Aorta (tissue), 5 donors: ENCODE data around the gene TTF2. TPM values are rescaled to one million over a fixed set of nuclear protein-coding genes. Genes with fewer than 3 reads are reported as not detected.

Source experiments
- ATAC-seq: fragments of 200-7000 bp; cut with Tn5 transposase; one replicate; pipeline ENCODE4 v1.9.1; 2022; ENCODE audit warnings: moderate library complexity; ENCODE audit not compliant: low FRiP score
- DNase-seq, 2 donors: peaks; one replicate each; pipeline ENCODE4 v3.0.0-alpha.2; 2020
- H3K27ac ChIP-seq, 2 donors: one replicate each; pipeline ENCODE4 v1.5.1; 2013; ENCODE audit warnings: low read length in 2 of 2, mild to moderate bottlenecking in 2 of 2, moderate library complexity in 2 of 2, control low read depth in 1 of 2, inconsistent platforms in 1 of 2, low read depth in 1 of 2
- H3K27me3 ChIP-seq, 2 donors: one replicate each; pipeline ENCODE4 v1.6.1; 2013; ENCODE audit warnings: control low read depth in 1 of 2, low read length in 1 of 2, mild to moderate bottlenecking in 1 of 2, moderate library complexity in 1 of 2; ENCODE audit not compliant: insufficient read depth in 2 of 2, control insufficient read depth in 1 of 2
- H3K36me3 ChIP-seq, 2 donors: one replicate each; pipeline ENCODE4 v1.6.1; 2013; ENCODE audit warnings: control low read depth in 1 of 2, low read length in 1 of 2, mild to moderate bottlenecking in 1 of 2; ENCODE audit not compliant: insufficient read depth in 2 of 2, control insufficient read depth in 1 of 2
- H3K4me1 ChIP-seq, 2 donors: one replicate each; pipeline ENCODE4 v1.6.1; 2013; ENCODE audit warnings: low read length in 2 of 2, control low read depth in 1 of 2, mild to moderate bottlenecking in 1 of 2, moderate library complexity in 1 of 2; ENCODE audit not compliant: insufficient read depth in 2 of 2, control insufficient read depth in 1 of 2
- H3K4me3 ChIP-seq, 2 donors: one replicate each; pipeline ENCODE4 v1.5.1; 2013; ENCODE audit warnings: low read length in 2 of 2, control low read depth in 1 of 2, mild to moderate bottlenecking in 1 of 2
- H3K9me3 ChIP-seq: one replicate; pipeline ENCODE4 v1.6.1; 2013; ENCODE audit warnings: mild to moderate bottlenecking, low read length; ENCODE audit not compliant: control insufficient read depth
- WGBS, 2 donors: extraction: QIAGEN DNeasy Blood & Tissue Kit; methylation state at CpG; one replicate each; pipeline ENCODE4 v1.1.7; 2013; 5-methylcytosine and 5-hydroxymethylcytosine counted together
- intact Hi-C, 2 donors: fragments of 100-400 bp; cut with DNase I; formaldehyde crosslinking; loops; one replicate each; pipeline versions ENCODE4 v1.14.2 to v1.15.0; 2022
- polyA plus RNA-seq, 2 donors: library from polyadenylated mRNA; stranded (reverse); fragments of 200-250 nt; gene quantifications; one replicate each; pipeline ENCODE4 v1.2.3, GENCODE V29; 2013
- total RNA-seq, 2 donors: library from RNA; stranded (reverse); fragmentation: NEBNext Ultra II Directional; extraction: Animal tissue kit (Norgen Biotek cat#: 25700); gene quantifications; one replicate each; pipeline ENCODE4 v1.2.1, GENCODE V29; 2021
- donor health status: healthy with polysubstance abuse.
- donor health status: Bipolar disorder and iron deficiency.
- donor health status: DM: no; HTN: no; CAD: no.
- donor health status: DM: no; HTN: no; CAD: no.
- donor health status: DM: yes; HTN: yes; CAD: no.

The TTF2 gene
- total and polyA plus RNA-seq, 4 donors, result 0.63 to 18.8 (median 8.6) TPM

DNA sequence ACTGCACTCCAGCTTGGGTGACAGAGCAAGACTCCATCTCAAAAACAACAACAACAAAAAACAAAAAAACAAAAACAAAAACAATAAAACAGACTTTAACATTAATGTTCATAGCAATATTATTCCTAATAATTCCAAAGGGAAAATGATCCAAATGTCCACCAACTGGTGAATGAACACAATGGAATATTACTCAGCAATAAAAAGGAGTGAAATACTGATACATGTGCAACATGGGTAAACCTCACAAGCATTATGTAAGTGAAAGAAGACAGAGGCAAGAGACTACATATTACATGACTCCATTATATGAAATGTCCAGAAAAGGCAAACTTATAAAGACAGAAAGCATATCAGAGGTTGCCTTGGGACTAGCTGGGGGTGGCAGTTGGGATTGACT is 6.1 kb upstream of the TTF2 start:
- Histone ChIP-seq H3K4me1 (no peaks in the 10 kb centered on the region), H3K4me3 (no peak overlapping the region), H3K27ac (no peak overlapping the region), H3K36me3 (no peaks in the 10 kb centered on the region), H3K27me3 (no peaks in the 10 kb centered on the region), H3K9me3 (no peaks in the 10 kb centered on the region)
- no peak for ATAC-seq
- intact Hi-C loops, result loop anchor here (5.0 to 10.0 kb wide), 4 partner anchors 139 to 332 kb away; no protein-coding TSS in a partner anchor
- no peak for DNase-seq

DNA sequence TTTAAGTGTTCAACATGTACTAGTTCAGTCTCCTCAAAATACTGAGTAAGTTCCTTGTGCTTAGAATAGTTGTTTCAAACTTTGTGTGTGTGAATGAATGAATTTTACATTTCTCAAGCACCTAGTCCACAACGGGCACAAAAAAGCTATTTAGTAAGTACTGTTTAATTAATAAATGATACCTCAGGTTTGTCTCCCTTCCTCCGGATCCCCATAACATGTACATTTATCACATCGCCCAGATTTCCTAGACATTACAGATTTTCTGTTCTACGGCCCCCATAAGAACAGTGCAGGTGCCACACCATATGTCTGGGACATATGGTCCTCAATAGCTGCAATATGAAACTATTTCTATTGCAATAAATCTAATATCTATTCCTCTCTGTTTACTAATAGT is 1.3 kb upstream of the TTF2 start:
- WGBS, 2 donors, result 59 to 69% methylated on average over 4 of the region's 4 CpGs
- intact Hi-C loops, result loop anchor here (5.0 to 10.0 kb wide), 4 partner anchors 144 to 487 kb away; partner anchors contain the start of gene CD58 (in 1 of the 2)
- Histone ChIP-seq H3K36me3 (no peaks in the 10 kb centered on the region), H3K9me3 (no peaks in the 10 kb centered on the region), H3K4me1 (no peaks in the 10 kb centered on the region), H3K27ac (no peak overlapping the region), H3K4me3 (no peak overlapping the region), H3K27me3 (no peaks in the 10 kb centered on the region)
- ATAC-seq, result no peak
- DNase-seq, result no peak

DNA sequence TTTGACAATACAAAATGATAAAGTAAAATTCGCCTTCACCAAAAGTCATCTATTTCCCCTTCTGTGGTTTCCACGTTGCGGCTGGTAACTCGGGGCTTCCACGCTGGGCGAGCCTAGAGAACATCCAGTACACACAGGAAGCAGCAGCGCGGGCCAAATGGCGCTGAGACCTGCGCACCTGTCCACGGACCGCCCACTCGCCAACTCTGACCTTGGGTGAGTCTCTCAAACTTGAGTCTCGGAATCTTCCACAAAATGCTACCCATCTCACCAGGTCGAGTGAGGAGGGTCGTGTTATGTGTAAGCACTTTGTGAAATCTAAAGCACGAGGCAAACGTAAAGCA is 820 bp upstream of the TTF2 start:
- ATAC-seq, result no peak
- DNase-seq, result peak in 1 of 2 donors; percentile 69
- Histone ChIP-seq H3K4me3 (peak overlapping the region; percentile 14 to 59), H3K9me3 (no peaks in the 10 kb centered on the region), H3K4me1 (no peaks in the 10 kb centered on the region), H3K27ac (no peak overlapping the region), H3K27me3 (no peaks in the 10 kb centered on the region), H3K36me3 (no peaks in the 10 kb centered on the region)
- intact Hi-C loops, result loop anchor here (5.0 to 10.0 kb wide), 4 partner anchors 145 to 487 kb away; partner anchors contain the start of gene CD58 (in 1 of the 2)
- whole genome bisulfite sequencing, 2 donors, result 1 to 2% methylated on average over 18 of the region's 18 CpGs

DNA sequence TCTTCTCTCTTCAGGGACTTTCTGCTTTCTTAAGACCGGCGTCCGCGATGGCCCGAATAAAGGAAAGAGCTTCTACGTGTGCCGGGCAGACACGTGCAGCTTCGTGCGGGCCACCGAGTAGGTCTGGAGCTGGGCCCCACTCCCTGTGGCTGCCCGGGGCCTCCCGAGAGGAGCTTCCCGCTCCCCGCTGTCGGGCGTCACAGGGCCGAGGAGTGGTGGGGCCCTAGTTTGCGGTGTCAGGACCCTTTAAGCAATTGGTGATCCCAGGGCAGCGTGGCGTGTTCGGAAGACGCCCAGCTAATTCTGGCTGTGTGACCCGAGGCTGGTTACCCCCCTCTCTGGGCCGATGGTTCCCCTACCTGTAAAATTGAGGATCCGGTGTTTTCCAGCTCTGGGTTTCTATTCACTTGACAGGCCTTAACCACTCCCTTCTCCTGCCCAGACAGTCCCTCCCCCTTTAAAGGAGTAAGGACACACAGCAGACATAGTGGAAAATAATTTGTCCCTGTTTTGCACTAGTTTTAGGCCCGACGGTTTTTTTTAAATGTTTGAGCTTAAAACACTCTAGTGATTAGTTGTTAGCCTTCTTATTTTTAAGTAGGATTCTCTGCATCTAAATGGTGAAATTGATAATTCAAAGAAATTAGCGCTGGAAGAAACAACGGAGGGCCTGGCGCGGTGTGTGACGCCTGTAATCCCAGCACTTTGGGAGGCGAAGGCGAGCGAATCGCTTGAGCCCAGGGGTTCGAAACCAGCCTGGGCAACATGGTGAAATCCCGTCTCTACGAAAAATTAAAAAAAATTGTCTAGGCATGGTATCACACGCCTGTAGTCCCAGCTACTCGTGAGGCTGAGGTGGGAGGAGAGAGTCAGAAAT is 553 bp downstream of the TTF2 start:
- ATAC-seq, result peak; percentile 73
- intact Hi-C loops, result loop anchor here (5.0 to 10.0 kb wide), 2 partner anchors 304 to 488 kb away; partner anchors contain the start of genes CD58 (in 1 of the 2) and MAN1A2 (in 1 of the 2)
- H3K36me3 ChIP-seq, result no peaks in the 10 kb centered on the region
- H3K27ac ChIP-seq, result peak overlapping the region in 1 of 2 donors; percentile 16
- no peaks in the 10 kb centered on the region for H3K27me3 ChIP-seq
- peak overlapping the region; percentile 30 to 44 for H3K4me3 ChIP-seq
- no peaks in the 10 kb centered on the region for H3K4me1 ChIP-seq
- WGBS, 2 donors, result 21 to 25% methylated on average over 42 of the region's 42 CpGs
- H3K9me3 ChIP-seq, result no peaks in the 10 kb centered on the region
- peak in 1 of 2 donors; percentile 63 for DNase-seq

DNA sequence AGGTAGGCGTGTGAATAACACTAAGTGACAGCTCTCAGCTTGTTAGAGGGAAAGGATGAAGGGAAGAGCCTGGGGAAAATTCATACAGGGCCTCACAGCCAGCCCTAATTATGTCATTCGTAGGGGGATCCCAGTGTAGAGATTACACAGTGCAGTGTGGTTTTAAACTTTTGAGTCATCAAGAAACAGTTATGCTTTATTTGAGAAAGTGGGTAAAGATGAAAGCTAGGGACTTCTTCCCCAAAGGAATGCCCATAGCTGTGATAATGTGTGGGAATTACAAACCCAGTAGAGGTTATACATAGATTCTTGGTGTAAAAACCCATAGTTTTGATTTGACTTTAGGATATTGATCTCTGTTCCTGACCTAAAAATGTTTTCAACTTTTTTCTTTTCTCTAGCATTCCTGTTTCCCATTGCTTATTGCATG is 1.9 kb downstream of the TTF2 start:
- WGBS, 2 donors, result 80 to 83% methylated on average over 2 of the region's 2 CpGs
- intact Hi-C loops, result loop anchor here (5.0 to 10.0 kb wide), 2 partner anchors 303 to 490 kb away; partner anchors contain the start of genes CD58 (in 1 of the 2) and MAN1A2 (in 1 of the 2)
- H3K27me3 ChIP-seq, result no peaks in the 10 kb centered on the region
- DNase-seq (no peak), ATAC-seq (no peak)
- H3K4me1 ChIP-seq, result no peaks in the 10 kb centered on the region
- H3K36me3 ChIP-seq, result no peaks in the 10 kb centered on the region
- H3K4me3 ChIP-seq, result no peak overlapping the region
- no peaks in the 10 kb centered on the region for H3K9me3 ChIP-seq
- H3K27ac ChIP-seq, result no peak overlapping the region

DNA sequence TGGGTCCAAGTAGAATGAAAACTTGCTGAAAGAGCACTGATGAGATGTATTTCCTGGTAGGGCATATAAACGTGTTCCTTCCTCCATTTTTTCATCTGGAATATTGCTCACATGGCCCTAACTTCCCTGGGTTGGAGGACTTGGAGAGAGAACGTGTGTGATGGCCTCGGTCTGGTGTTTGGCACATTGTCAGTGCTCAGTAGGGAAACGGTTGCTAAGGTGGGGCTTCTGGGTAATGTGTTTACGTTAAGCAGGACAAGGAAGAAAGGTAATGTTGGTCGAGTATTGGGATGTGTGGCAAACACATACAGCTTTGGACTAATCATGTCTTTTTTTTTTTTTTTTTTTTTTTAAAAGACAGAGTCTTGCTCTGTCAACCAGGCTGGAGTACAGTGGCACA is 6.2 kb downstream of the TTF2 start:
- no peaks in the 10 kb centered on the region for H3K27me3 ChIP-seq
- no peaks in the 10 kb centered on the region for H3K36me3 ChIP-seq
- no peaks in the 10 kb centered on the region for H3K9me3 ChIP-seq
- intact Hi-C loops, result loop anchor here (5.0 to 10.0 kb wide), 3 partner anchors 216 to 298 kb away; partner anchors contain the start of gene MAN1A2 (in 1 of the 2)
- WGBS, 2 donors, result 66 to 71% methylated on average over 6 of the region's 6 CpGs
- ATAC-seq (no peak), DNase-seq (no peak)
- no peaks in the 10 kb centered on the region for H3K4me1 ChIP-seq
- H3K27ac ChIP-seq, result no peak overlapping the region
- H3K4me3 ChIP-seq, result no peak overlapping the region

DNA sequence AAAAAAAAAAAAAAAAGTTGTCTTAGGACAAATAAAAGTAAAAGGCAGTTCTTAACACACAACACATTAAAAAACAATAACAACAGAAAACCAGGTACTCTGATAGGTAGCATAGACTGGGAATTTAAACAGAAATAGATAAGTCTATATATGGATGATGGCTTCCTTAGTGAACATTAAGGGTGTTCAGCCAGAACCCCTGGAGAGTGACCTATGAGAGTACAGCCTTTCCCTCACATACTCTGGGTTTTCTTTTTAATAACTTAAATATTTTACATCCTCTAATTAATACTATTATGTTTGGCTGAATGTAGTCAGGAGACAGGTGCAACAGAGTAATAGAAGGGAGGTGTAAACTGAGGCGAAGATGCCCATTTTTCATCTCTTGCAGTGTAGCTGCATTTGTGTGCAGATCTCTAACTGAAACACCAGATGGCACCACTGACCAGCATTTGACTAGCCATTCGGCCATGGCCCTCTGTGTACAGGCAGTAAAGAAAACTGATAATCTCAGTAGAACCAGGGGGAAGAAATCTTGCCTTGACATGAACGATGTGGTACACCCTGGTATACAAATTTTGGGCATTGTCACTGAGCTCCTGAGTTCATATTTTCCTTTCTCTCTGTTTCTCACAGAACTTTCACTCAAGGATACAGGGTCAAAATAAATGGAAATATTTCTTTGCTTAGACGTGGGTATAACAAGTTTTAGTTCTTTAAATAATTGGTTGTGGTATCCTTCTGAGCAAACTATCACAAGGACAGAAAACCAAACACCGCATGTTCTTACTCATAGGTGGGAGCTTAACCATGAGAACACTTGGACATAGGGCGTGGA is 7.6 kb downstream of the TTF2 start:
- 49 to 50% methylated on average over 6 of the region's 6 CpGs for WGBS, 2 donors
- H3K4me3 ChIP-seq, result no peak overlapping the region
- no peak overlapping the region for H3K27ac ChIP-seq
- no peaks in the 10 kb centered on the region for H3K36me3 ChIP-seq
- H3K4me1 ChIP-seq, result no peaks in the 10 kb centered on the region
- no peaks in the 10 kb centered on the region for H3K9me3 ChIP-seq
- ATAC-seq (peak; percentile 90), DNase-seq (peak in 1 of 2 donors; percentile 53)
- no peaks in the 10 kb centered on the region for H3K27me3 ChIP-seq
- intact Hi-C loops, result loop anchor here (1.0 to 10.0 kb wide), 5 partner anchors 61 to 297 kb away; partner anchors contain the start of gene MAN1A2 (in 1 of the 2)

DNA sequence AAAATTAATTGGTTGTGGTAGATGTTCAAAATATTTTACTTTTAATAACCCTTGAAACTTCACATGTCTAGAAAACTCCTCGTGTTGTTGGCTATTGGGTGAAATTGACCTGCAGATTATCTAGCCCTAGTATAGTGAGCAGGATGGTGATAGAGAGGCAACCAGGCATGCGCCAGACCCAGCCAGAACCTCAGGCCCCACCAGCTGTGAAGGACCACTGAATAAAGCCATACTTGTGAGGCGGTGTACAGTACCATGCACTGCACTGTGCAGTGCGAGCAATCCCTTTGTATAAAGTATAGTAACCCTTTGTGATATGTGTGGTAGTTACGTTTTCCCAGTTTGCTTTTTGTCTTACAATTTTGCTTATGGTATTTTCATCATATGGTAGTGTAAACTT is 8.5 kb downstream of the TTF2 start:
- H3K27me3 ChIP-seq, result no peaks in the 10 kb centered on the region
- no peak overlapping the region for H3K4me3 ChIP-seq
- no peaks in the 10 kb centered on the region for H3K4me1 ChIP-seq
- no peaks in the 10 kb centered on the region for H3K36me3 ChIP-seq
- H3K27ac ChIP-seq, result no peak overlapping the region
- intact Hi-C loops, result loop anchor here (1.0 to 10.0 kb wide), 5 partner anchors 60 to 296 kb away; partner anchors contain the start of gene MAN1A2 (in 1 of the 2)
- H3K9me3 ChIP-seq, result no peaks in the 10 kb centered on the region
- DNase-seq (no peak), ATAC-seq (no peak)
- WGBS, 2 donors, result 89 to 91% methylated on average over 5 of the region's 5 CpGs
